Fibroblast of mammary gland (primary cell): ENCODE measurements around the gene CBFA2T2.
"Not testable (repeated sequence)": the region's sequence is repeated elsewhere in the genome, so short reads cannot be mapped to it uniquely, and the experiment has no call there.

Source experiments
- DNase-seq: peaks from one replicate; pipeline ENCODE4 v3.0.0-alpha.2; 2010; ENCODE audit warnings: low read depth
- H3K4me3 ChIP-seq: 2 replicates; pipeline ENCODE4 v1.5.1; 2011; ENCODE audit warnings: low read depth, mild to moderate bottlenecking, low read length, moderate library complexity; ENCODE audit not compliant: control insufficient read depth
- TF ChIP-seq, protein P1 (sequence below): conservative IDR thresholded peaks from 2 replicates; pipeline ENCODE4 v1.5.1; 2011; ENCODE audit warnings: low read depth, low read length, inconsistent platforms; ENCODE audit not compliant: control insufficient read depth, insufficient read depth

Gene CBFA2T2

DNA sequence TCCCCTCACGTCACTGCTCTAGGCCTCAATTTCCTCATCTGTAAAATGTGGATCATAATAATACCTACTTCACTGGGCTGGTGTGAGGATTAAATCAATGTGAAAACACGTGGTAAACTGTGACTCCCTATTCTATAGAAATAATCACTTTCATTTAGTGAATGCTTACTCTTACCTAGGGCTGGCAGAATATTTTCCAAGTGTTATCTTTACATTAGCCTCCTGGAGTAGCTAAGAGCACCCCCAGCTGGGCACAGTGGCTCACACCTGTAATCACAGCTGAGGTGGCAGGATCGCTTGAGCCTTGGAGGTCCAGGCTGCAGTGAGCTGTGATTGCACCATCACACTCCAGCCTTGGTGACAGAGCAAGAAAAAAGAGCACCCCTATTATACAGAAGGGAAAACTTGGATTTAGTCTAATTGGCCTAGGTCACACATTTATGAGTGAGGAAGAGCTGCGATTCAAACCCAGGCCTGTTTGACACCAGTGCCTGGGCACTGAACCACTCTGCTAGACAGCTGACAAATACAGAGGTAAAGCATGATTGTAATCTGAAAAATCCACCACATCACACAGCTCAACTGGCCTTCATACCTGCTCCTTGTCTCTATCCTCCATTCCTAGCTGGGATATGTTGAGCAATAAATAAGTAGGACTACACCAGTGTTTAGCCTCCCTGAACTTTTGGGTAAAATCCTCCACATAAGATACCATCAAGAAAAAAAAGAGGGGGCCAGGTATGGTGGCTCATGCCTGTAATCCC lies 44.9 kb upstream of the CBFA2T2 start:
- no peak overlapping the region for H3K4me3 ChIP-seq
- DNase-seq, result peak; percentile 22
- TF ChIP-seq, protein P1, sequence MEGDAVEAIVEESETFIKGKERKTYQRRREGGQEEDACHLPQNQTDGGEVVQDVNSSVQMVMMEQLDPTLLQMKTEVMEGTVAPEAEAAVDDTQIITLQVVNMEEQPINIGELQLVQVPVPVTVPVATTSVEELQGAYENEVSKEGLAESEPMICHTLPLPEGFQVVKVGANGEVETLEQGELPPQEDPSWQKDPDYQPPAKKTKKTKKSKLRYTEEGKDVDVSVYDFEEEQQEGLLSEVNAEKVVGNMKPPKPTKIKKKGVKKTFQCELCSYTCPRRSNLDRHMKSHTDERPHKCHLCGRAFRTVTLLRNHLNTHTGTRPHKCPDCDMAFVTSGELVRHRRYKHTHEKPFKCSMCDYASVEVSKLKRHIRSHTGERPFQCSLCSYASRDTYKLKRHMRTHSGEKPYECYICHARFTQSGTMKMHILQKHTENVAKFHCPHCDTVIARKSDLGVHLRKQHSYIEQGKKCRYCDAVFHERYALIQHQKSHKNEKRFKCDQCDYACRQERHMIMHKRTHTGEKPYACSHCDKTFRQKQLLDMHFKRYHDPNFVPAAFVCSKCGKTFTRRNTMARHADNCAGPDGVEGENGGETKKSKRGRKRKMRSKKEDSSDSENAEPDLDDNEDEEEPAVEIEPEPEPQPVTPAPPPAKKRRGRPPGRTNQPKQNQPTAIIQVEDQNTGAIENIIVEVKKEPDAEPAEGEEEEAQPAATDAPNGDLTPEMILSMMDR, result peak; percentile 23

GRCh38 chr20:33445881-33446625 lies 43.8 kb upstream of the CBFA2T2 start:
- H3K4me3 ChIP-seq, result no peak overlapping the region
- DNase-seq, result no peak
- TF ChIP-seq, protein P1, result no peak

DNA sequence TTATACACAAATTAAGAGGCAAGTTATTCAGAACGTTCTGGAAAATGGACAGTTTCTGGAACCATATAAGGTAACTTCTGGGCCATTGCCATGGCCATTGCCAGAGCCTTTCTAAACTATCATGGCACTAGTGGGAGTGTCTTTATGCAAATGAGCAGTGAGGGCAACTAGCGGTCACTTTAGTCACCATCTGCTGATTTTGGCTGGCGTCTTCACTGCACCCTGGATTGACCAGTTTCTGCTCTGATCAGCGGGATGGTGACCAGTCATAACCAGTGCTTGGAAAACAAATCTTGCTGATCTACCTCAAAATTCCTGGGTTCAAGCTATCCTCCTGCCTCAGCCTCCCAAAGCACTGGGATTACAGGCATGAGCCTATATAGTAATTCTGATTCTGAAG lies 39.0 kb upstream of the CBFA2T2 start:
- TF ChIP-seq, protein P1, result no peak
- DNase-seq, result peak; percentile 40
- no peak overlapping the region for H3K4me3 ChIP-seq

GRCh38 chr20:33456916-33457642 lies 32.8 kb upstream of the CBFA2T2 start:
- TF ChIP-seq, protein P1, result peak; percentile 98
- peak; percentile 72 for DNase-seq
- H3K4me3 ChIP-seq, result not testable (repeated sequence)

DNA sequence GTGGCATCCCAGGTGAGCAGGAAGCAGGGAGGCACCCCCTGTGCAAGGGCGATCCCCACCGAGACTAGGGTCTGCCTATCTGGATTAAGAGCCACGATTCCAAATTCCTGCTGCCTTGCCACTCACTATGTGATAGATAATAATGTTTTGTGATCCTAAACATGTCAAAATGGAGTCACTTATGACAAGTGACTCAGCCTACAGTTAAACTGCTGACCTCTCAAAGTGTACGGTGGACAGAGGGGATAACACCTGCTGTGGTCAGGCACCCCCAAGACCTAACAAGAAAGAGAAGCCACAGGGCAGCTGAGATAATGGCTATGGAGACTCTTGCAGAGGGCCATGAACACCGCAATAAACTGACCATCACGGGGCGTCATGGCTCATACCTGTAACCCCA lies 30.3 kb upstream of the CBFA2T2 start:
- TF ChIP-seq, protein P1, result no peak
- DNase-seq, result no peak
- H3K4me3 ChIP-seq, result no peak overlapping the region

- no peak for DNase-seq
- H3K4me3 ChIP-seq, result no peak overlapping the region
- TF ChIP-seq, protein P1, result no peak
Observed at GRCh38 chr20:33460711-33461110, 29.2 kb upstream of the CBFA2T2 start.
